Measurements from ENCODE around the gene RAB40C. TPM values are rescaled to one million over a fixed set of nuclear protein-coding genes. Genes with fewer than 3 reads are reported as not detected.

The RAB40C gene
- total RNA-seq, 1 donor from 2014 or later, result 19.1 TPM

- DNase-seq (ENCODE audit: low read depth), result no peak
Observed at GRCh38 chr16:678209-678857, 88.5 kb downstream of the RAB40C start.

Small RNA genes within 50 kb of the gene (microRNA-seq; reads per million reads assigned to microRNA genes)
- gene MIR3176, result 20.7 reads per million, percentile 40 among the genes with 10 or more reads in this experiment

Other genes starting within 250 kb of the RAB40C start
- gene AXIN1, start 237.3 kb upstream of the RAB40C start, total RNA-seq, result 18.5 and 26.1 TPM in 2 replicates
- gene MRPL28, start 219.5 kb upstream of the RAB40C start, total RNA-seq, result 103 and 112 TPM in 2 replicates
- gene PGAP6, start 208.1 kb upstream of the RAB40C start, total RNA-seq, result 48.1 and 53.4 TPM in 2 replicates
- 50.3 and 59.1 TPM in 2 replicates for gene NME4, start 192.9 kb upstream of the RAB40C start, total RNA-seq
- 27.1 and 28.6 TPM in 2 replicates for gene DECR2, start 188.2 kb upstream of the RAB40C start, total RNA-seq
- gene RAB11FIP3, start 164.4 kb upstream of the RAB40C start, total RNA-seq, result 114 and 126 TPM in 2 replicates
- 81.8 and 141 TPM in 2 replicates for gene CAPN15, start 62.4 kb upstream of the RAB40C start, total RNA-seq
- gene PRR35, start 29.7 kb upstream of the RAB40C start, total RNA-seq, result 2.9 and 12.5 TPM in 2 replicates
- 0.05 and 1.2 TPM in 2 replicates for gene NHLRC4, start 23.1 kb upstream of the RAB40C start, total RNA-seq
- 45.4 and 59.9 TPM in 2 replicates for gene PIGQ, start 20.1 kb upstream of the RAB40C start, total RNA-seq
- 0.70 and 0.83 TPM in 2 replicates for gene WFIKKN1, start 40.9 kb downstream of the RAB40C start, total RNA-seq
- gene METTL26, start 46.2 kb downstream of the RAB40C start, total RNA-seq, result 83.6 and 83.7 TPM in 2 replicates
- 54.5 and 61.2 TPM in 2 replicates for gene MCRIP2, start 51.8 kb downstream of the RAB40C start, total RNA-seq
- 6.5 and 8.0 TPM in 2 replicates for gene WDR90, start 59.3 kb downstream of the RAB40C start, total RNA-seq
- gene RHOT2, start 78.1 kb downstream of the RAB40C start, total RNA-seq, result 70.3 and 73.9 TPM in 2 replicates
- gene RHBDL1, start 85.6 kb downstream of the RAB40C start, total RNA-seq, result 1.5 and 1.6 TPM in 2 replicates
- gene STUB1, start 90.3 kb downstream of the RAB40C start, total RNA-seq, result 239 and 243 TPM in 2 replicates
- gene JMJD8, start 94.3 kb downstream of the RAB40C start, total RNA-seq, result 74.5 and 77.7 TPM in 2 replicates
- gene WDR24, start 100.3 kb downstream of the RAB40C start, total RNA-seq, result 11.0 and 12.5 TPM in 2 replicates
- gene FBXL16, start 115.7 kb downstream of the RAB40C start, total RNA-seq, result 0.21 and 0.51 TPM in 2 replicates
- 105 and 172 TPM in 2 replicates for gene METRN, start 125.1 kb downstream of the RAB40C start, total RNA-seq
- 44.0 and 71.7 TPM in 2 replicates for gene ANTKMT, start 131.1 kb downstream of the RAB40C start, total RNA-seq
- gene CCDC78, start 136.4 kb downstream of the RAB40C start, total RNA-seq, result 5.9 and 6.0 TPM in 2 replicates
- gene HAGHL, start 137.0 kb downstream of the RAB40C start, total RNA-seq, result 32.6 and 38.5 TPM in 2 replicates
- 39.2 TPM in 2 replicates for gene CIAO3, start 150.9 kb downstream of the RAB40C start, total RNA-seq
- gene MSLN, start 170.7 kb downstream of the RAB40C start, total RNA-seq, result not detected in 2 replicates
- 31.0 and 41.3 TPM in 2 replicates for gene RPUSD1, start 198.3 kb downstream of the RAB40C start, total RNA-seq
- gene CHTF18, start 198.6 kb downstream of the RAB40C start, total RNA-seq, result 7.5 and 10.0 TPM in 2 replicates
- not detected in 2 replicates for gene GNG13, start 210.7 kb downstream of the RAB40C start, total RNA-seq